Keratinocyte (primary cell): ENCODE data around the gene ATP2A3. TPM values are rescaled to one million over a fixed set of nuclear protein-coding genes. Genes with fewer than 3 reads are reported as not detected.

Source experiments
- DNase-seq: peaks from one replicate; pipeline ENCODE4 v3.0.0-alpha.2; 2011; ENCODE audit warnings: low read depth, missing footprints, low spot score
- FAIRE-seq: peaks from 2 replicates; lab custom pipeline; 2011; peaks lifted over from hg19 to GRCh38; lab: Jason Lieb, UNC
- H2AFZ ChIP-seq: 2 replicates; pipeline ENCODE4 v1.6.0; 2012; ENCODE audit warnings: low read length, control low read depth, inconsistent platforms; ENCODE audit not compliant: control insufficient read depth
- H3K27ac ChIP-seq: 2 replicates; pipeline ENCODE4 v1.5.1; 2011; ENCODE audit warnings: low read length; ENCODE audit not compliant: control insufficient read depth, insufficient read depth
- H3K27me3 ChIP-seq: 3 replicates; pipeline ENCODE4 v1.6.0; 2011; ENCODE audit warnings: low read length; ENCODE audit not compliant: control insufficient read depth, insufficient read depth; ENCODE audit errors: extremely low read depth
- H3K36me3 ChIP-seq, 2 experiments: 2 replicates in 1 of 2; 3 replicates in 1 of 2; pipeline ENCODE4 v1.5.1; 2011; ENCODE audit warnings: low read length in 2 of 2, mild to moderate bottlenecking in 1 of 2; ENCODE audit not compliant: control insufficient read depth in 2 of 2, insufficient read depth in 2 of 2; ENCODE audit errors: extremely low read depth in 1 of 2
- H3K4me1 ChIP-seq: 3 replicates; pipeline ENCODE4 v1.5.1; 2011; ENCODE audit warnings: low read length; ENCODE audit not compliant: control insufficient read depth, insufficient read depth; ENCODE audit errors: extremely low read depth
- H3K4me2 ChIP-seq: 3 replicates; pipeline ENCODE4 v1.6.0; 2011; ENCODE audit warnings: low read depth, low read length; ENCODE audit not compliant: control insufficient read depth, insufficient read depth; ENCODE audit errors: extremely low read depth
- H3K4me3 ChIP-seq, 3 experiments: fragments of 200-600 bp in 1 of 3; sonication (generic) in 1 of 3; 2 replicates in 2 of 3; 3 replicates in 1 of 3; pipeline ENCODE4 v1.5.1; 2011 to 2016; ENCODE audit warnings: low read length in 3 of 3, mild to moderate bottlenecking in 3 of 3, control low read depth in 2 of 3, inconsistent platforms in 1 of 3, low read depth in 1 of 3, mixed read lengths in 1 of 3, mixed run types in 1 of 3, moderate library complexity in 1 of 3; ENCODE audit not compliant: control insufficient read depth in 2 of 3, insufficient read depth in 2 of 3; ENCODE audit errors: extremely low read depth in 1 of 3
- H3K79me2 ChIP-seq: 2 replicates; pipeline ENCODE4 v1.6.0; 2012; ENCODE audit warnings: low read length; ENCODE audit not compliant: control insufficient read depth, insufficient read depth
- H3K9ac ChIP-seq: 3 replicates; pipeline ENCODE4 v1.6.0; 2011; ENCODE audit warnings: low read length; ENCODE audit not compliant: control insufficient read depth, insufficient read depth; ENCODE audit errors: extremely low read depth
- H3K9me1 ChIP-seq: 3 replicates; pipeline ENCODE4 v1.6.0; 2011; ENCODE audit warnings: low read length; ENCODE audit not compliant: control insufficient read depth, insufficient read depth; ENCODE audit errors: extremely low read depth
- H3K9me3 ChIP-seq: 2 replicates; pipeline ENCODE4 v1.5.1; 2012; ENCODE audit warnings: low read depth, low read length; ENCODE audit not compliant: control insufficient read depth
- H4K20me1 ChIP-seq: 3 replicates; pipeline ENCODE4 v1.6.0; 2011; ENCODE audit warnings: low read length; ENCODE audit not compliant: control insufficient read depth, insufficient read depth; ENCODE audit errors: extremely low read depth
- EZH2 ChIP-seq: IDR thresholded peaks from one replicate; pipeline ENCODE4 v1.6.1; 2012; ENCODE audit warnings: inconsistent platforms, mild to moderate bottlenecking, low read length, moderate library complexity
- dilution Hi-C: fragments of 300-500 bp; cut with MboI; formaldehyde crosslinking; loops from one replicate; pipeline ENCODE4 v1.7.0; 2020; ENCODE audit warnings: low sequenced_read_pairs; ENCODE audit not compliant: extremely low pct_ligation_motif_present
- polyA plus RNA-seq, 5 experiments: library from polyadenylated mRNA; depleted of rRNA in 3 of 5; stranded (reverse) in 3 of 5; stranded (forward) in 1 of 5; unstranded in 1 of 5; fragments of >200 nt; gene quantifications; 1 replicate in 1 of 5; 2 replicates in 3 of 5; 3 replicates in 1 of 5; pipeline versions ENCODE4 v1.2.1 to v1.2.3, GENCODE V29; 2011 to 2012; ENCODE audit warnings: missing spikeins in 2 of 5, low read depth in 1 of 5, low replicate concordance in 1 of 5
- TF ChIP-seq, protein P1 (sequence below), 3 experiments: IDR thresholded peaks in 1 of 3; conservative IDR thresholded peaks in 1 of 3; optimal IDR thresholded peaks in 1 of 3; 2 replicates in 2 of 3; 3 replicates in 1 of 3; pipeline versions ENCODE3 to v1.5.1; 2011; ENCODE audit warnings: low read length in 3 of 3, mild to moderate bottlenecking in 3 of 3, moderate library complexity in 2 of 3, control low read depth in 1 of 3, inconsistent platforms in 1 of 3; ENCODE audit not compliant: insufficient read depth in 2 of 3; ENCODE audit errors: extremely low read depth in 1 of 3

ATP2A3 gene
- polyA plus RNA-seq, 1 donor (not counting 4 experiments of a cell fraction or from before 2014, with no cell fraction given), result 0.13 TPM

DNA sequence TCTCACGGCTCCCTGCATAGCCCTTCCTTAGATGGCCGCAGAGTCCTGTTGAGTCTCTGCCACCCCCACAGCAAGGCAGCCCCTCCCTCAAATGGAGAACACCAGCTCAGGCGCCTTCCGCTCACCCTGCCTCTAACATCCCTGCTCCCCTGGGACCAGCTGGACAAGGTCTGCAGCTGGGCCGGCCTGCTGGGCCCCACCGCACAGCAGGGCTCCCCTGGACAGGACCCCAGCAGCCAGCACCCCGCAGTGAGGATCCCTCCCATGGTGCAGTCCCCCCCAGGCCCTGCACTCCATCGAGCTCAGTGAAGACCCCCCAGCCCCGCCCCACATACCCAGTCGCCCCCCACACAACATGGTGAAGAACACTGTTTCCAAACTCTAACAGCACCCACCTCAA, 10.2 kb downstream of the ATP2A3 start:
- Histone ChIP-seq H3K27me3 (no peaks in the 10 kb centered on the region), H3K9me3 (no peaks in the 10 kb centered on the region), H2AFZ (no peak overlapping the region), H3K4me3 (no peak overlapping the region), H3K79me2 (no peaks in the 10 kb centered on the region), H3K4me1 (no peaks in the 10 kb centered on the region), H4K20me1 (no peaks in the 10 kb centered on the region), H3K9me1 (no peaks in the 10 kb centered on the region), H3K27ac (no peak overlapping the region), H3K4me2 (no peak overlapping the region), H3K9ac (no peak overlapping the region), H3K36me3 (no peaks in the 10 kb centered on the region)
- TF ChIP-seq, protein P1, sequence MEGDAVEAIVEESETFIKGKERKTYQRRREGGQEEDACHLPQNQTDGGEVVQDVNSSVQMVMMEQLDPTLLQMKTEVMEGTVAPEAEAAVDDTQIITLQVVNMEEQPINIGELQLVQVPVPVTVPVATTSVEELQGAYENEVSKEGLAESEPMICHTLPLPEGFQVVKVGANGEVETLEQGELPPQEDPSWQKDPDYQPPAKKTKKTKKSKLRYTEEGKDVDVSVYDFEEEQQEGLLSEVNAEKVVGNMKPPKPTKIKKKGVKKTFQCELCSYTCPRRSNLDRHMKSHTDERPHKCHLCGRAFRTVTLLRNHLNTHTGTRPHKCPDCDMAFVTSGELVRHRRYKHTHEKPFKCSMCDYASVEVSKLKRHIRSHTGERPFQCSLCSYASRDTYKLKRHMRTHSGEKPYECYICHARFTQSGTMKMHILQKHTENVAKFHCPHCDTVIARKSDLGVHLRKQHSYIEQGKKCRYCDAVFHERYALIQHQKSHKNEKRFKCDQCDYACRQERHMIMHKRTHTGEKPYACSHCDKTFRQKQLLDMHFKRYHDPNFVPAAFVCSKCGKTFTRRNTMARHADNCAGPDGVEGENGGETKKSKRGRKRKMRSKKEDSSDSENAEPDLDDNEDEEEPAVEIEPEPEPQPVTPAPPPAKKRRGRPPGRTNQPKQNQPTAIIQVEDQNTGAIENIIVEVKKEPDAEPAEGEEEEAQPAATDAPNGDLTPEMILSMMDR (optimal IDR thresholded peaks at IDR 0.05 in 1 of 3, IDR thresholded peaks at IDR 0.05 in 1 of 3, conservative IDR thresholded peaks at IDR 0.05 in 1 of 3; ENCODE audit: extremely low read depth in 1 of 3, insufficient read depth in 2 of 3, low read length in 3 of 3), result no peak
- no peak for TF ChIP-seq EZH2
- DNase-seq (no peak), FAIRE-seq (no peak)
- dilution Hi-C loops, result no loop called here

- TF ChIP-seq, protein P1 (optimal IDR thresholded peaks at IDR 0.05 in 1 of 3, IDR thresholded peaks at IDR 0.05 in 1 of 3, conservative IDR thresholded peaks at IDR 0.05 in 1 of 3; ENCODE audit: extremely low read depth in 1 of 3, insufficient read depth in 2 of 3, low read length in 3 of 3), result no peak
- TF ChIP-seq EZH2, result no peak
- Histone ChIP-seq H2AFZ (no peak overlapping the region), H3K4me2 (no peak overlapping the region), H3K27ac (no peak overlapping the region), H3K9me1 (no peaks in the 10 kb centered on the region), H3K9ac (no peak overlapping the region), H3K27me3 (no peaks in the 10 kb centered on the region), H3K79me2 (no peaks in the 10 kb centered on the region), H3K9me3 (no peaks in the 10 kb centered on the region), H4K20me1 (no peaks in the 10 kb centered on the region), H3K36me3 (no peaks in the 10 kb centered on the region), H3K4me1 (no peaks in the 10 kb centered on the region), H3K4me3 (no peak overlapping the region)
- dilution Hi-C loops, result no loop called here
- FAIRE-seq, result no peak
- no peak for DNase-seq
Measured at GRCh38 chr17:3953542-3953941, 10.7 kb downstream of the ATP2A3 start.
